ENCODE measurements around the gene DNMBP. TPM values are rescaled to one million over a fixed set of nuclear protein-coding genes. Genes with fewer than 3 reads are reported as not detected.

Gene DNMBP
- total RNA-seq, 2 donors from 2014 or later = 15.5 to 27.9 TPM

DNA sequence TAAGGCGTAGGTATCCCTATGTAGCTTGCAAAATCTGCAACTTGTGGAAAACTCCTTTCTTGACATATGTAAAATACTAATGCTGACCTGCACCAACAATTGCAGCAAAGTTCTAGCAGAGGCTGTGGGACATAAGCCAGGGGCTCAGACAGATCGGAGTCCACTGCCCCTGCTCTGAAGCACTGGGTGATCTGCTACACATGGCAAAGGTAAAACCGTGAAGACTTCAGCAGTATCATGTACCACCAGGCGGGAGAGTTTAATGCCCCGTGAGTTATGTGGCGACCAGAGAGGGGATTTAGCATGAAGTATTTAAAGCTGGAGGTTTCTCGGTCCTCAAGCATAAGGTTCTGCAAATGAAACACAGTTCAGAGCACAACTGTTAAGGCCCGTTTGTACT, 150.9 kb downstream of the DNMBP start:
- H3K36me3 ChIP-seq = no peaks in the 10 kb centered on the region
- H3K9me3 ChIP-seq = no peaks in the 10 kb centered on the region
- TF ChIP-seq POLR2A (IDR thresholded peaks at IDR 0.05) (no peak), POLR2AphosphoS5 (IDR thresholded peaks at IDR 0.05) (no peak)
- H3K4me1 ChIP-seq (replicated peaks) = no peaks in the 10 kb centered on the region
- DNase-seq (ENCODE audit: low spot score) = no peak
- no peak overlapping the region for H3K4me3 ChIP-seq
- 92% methylated on average over 8 of the region's 8 CpGs for WGBS
- no peak overlapping the region for H3K27ac ChIP-seq
- H3K27me3 ChIP-seq (replicated peaks; ENCODE audit: insufficient read depth) = no peaks in the 10 kb centered on the region
- intact Hi-C loops (cut with DNase I) = no loop called here

DNA sequence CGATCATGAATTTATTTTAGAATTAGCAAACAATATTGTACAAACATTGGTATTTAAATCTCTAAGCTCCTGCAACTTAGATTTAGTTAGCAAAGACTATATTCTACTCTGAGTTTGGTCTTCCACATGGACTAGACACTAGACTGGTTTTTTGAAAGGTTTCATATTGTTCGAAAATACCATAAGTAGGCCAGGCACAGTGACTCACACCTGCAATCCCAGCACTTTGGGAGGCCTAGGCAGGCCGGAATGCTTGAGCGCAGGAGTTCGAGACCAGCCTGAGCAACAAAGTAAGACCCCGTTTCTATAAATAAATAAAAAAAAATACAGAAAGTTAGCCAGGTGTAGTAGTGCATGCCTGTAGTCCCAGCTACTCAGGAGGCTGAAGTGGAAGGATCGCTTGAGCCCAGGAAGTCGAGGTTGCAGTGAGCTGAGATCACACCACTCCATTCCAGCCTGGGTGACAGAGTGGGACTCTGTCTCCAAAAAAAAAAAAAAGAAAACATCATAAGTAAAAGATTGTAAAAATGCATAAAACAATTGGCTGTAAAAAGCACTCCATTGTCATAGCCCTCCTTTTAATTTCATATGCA, 154.2 kb downstream of the DNMBP start:
- H3K27me3 ChIP-seq (replicated peaks; ENCODE audit: insufficient read depth) = no peaks in the 10 kb centered on the region
- intact Hi-C loops (cut with DNase I) = no loop called here
- no peaks in the 10 kb centered on the region for H3K36me3 ChIP-seq
- TF ChIP-seq CTCF (IDR thresholded peaks at IDR 0.05) (no peak), POLR2AphosphoS5 (IDR thresholded peaks at IDR 0.05) (no peak), POLR2A (IDR thresholded peaks at IDR 0.05) (no peak)
- no peaks in the 10 kb centered on the region for H3K4me1 ChIP-seq (replicated peaks)
- WGBS = 86% methylated on average over 8 of the region's 8 CpGs
- H3K4me3 ChIP-seq = no peak overlapping the region
- no peak overlapping the region for H3K27ac ChIP-seq
- H3K9me3 ChIP-seq = no peaks in the 10 kb centered on the region
- DNase-seq (ENCODE audit: low spot score) = no peak

- Histone ChIP-seq H3K4me1 (replicated peaks) (no peaks in the 10 kb centered on the region), H3K9me3 (no peaks in the 10 kb centered on the region), H3K4me3 (no peak overlapping the region), H3K27me3 (replicated peaks; ENCODE audit: insufficient read depth) (no peaks in the 10 kb centered on the region), H3K27ac (no peak overlapping the region), H3K36me3 (no peaks in the 10 kb centered on the region)
- intact Hi-C loops (cut with DNase I) = no loop called here
- WGBS = 46% methylated on average over 6 of the region's 6 CpGs
- DNase-seq (ENCODE audit: low spot score) = no peak
- peak; percentile 14 for TF ChIP-seq POLR2AphosphoS5 (IDR thresholded peaks at IDR 0.05)
- peak in 2 of 4 experiments; percentile 16 to 25 for TF ChIP-seq CTCF (IDR thresholded peaks at IDR 0.05)
- TF ChIP-seq POLR2A (IDR thresholded peaks at IDR 0.05) = no peak
Observed at GRCh38 chr10:99854860-99855259, 154.9 kb downstream of the DNMBP start.

GRCh38 chr10:99853655-99854054, 156.1 kb downstream of the DNMBP start:
- WGBS = 51% methylated on average over 3 of the region's 3 CpGs
- no peaks in the 10 kb centered on the region for H3K27me3 ChIP-seq (replicated peaks; ENCODE audit: insufficient read depth)
- H3K36me3 ChIP-seq = no peaks in the 10 kb centered on the region
- TF ChIP-seq POLR2A (IDR thresholded peaks at IDR 0.05) (no peak), CTCF (IDR thresholded peaks at IDR 0.05) (no peak), POLR2AphosphoS5 (IDR thresholded peaks at IDR 0.05) (no peak)
- intact Hi-C loops (cut with DNase I) = no loop called here
- H3K27ac ChIP-seq = no peak overlapping the region
- no peaks in the 10 kb centered on the region for H3K9me3 ChIP-seq
- DNase-seq (ENCODE audit: low spot score) = no peak
- H3K4me1 ChIP-seq (replicated peaks) = no peaks in the 10 kb centered on the region
- H3K4me3 ChIP-seq = no peak overlapping the region

- no peak for TF ChIP-seq POLR2A (IDR thresholded peaks at IDR 0.05)
- no peak for TF ChIP-seq CTCF (IDR thresholded peaks at IDR 0.05)
- no peak for TF ChIP-seq POLR2AphosphoS5 (IDR thresholded peaks at IDR 0.05)
- H3K4me1 ChIP-seq (replicated peaks) = no peaks in the 10 kb centered on the region
- no peak overlapping the region for H3K4me3 ChIP-seq
- 67% methylated on average over 3 of the region's 3 CpGs for WGBS
- intact Hi-C loops (cut with DNase I) = no loop called here
- no peak overlapping the region for H3K27ac ChIP-seq
- H3K36me3 ChIP-seq = no peaks in the 10 kb centered on the region
- no peaks in the 10 kb centered on the region for H3K27me3 ChIP-seq (replicated peaks; ENCODE audit: insufficient read depth)
- DNase-seq (ENCODE audit: low spot score) = no peak
- H3K9me3 ChIP-seq = no peaks in the 10 kb centered on the region
Observed at GRCh38 chr10:99852481-99853213, 157.1 kb downstream of the DNMBP start.
